ENCODE data around the gene KLHDC4. TPM values are rescaled to one million over a fixed set of nuclear protein-coding genes. Genes with fewer than 3 reads are reported as not detected.

KLHDC4 gene
- total and polyA plus RNA-seq, 7 donors = 12.7 to 71.0 (median 25.5) TPM

DNA sequence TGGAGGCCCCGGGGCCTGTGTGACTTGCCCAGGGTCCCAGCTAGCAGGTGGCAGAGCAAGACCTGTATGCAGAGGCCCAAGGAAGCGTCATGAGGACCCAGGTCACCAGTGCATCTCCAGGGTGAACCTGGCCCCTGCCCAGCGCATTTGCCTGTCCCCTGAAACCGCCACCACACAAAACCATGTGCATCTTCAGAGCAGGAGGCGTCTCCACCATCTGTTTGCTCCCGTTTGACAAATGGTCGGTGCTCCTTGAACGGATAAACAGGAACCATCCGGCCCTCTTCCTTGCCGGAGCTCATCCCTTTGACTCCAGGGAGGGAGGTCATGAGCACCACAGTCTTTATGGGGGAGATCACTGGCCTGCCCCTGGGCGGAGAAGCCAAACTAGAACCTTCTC is 101.0 kb downstream of the KLHDC4 start:
- TF ChIP-seq, protein P1, sequence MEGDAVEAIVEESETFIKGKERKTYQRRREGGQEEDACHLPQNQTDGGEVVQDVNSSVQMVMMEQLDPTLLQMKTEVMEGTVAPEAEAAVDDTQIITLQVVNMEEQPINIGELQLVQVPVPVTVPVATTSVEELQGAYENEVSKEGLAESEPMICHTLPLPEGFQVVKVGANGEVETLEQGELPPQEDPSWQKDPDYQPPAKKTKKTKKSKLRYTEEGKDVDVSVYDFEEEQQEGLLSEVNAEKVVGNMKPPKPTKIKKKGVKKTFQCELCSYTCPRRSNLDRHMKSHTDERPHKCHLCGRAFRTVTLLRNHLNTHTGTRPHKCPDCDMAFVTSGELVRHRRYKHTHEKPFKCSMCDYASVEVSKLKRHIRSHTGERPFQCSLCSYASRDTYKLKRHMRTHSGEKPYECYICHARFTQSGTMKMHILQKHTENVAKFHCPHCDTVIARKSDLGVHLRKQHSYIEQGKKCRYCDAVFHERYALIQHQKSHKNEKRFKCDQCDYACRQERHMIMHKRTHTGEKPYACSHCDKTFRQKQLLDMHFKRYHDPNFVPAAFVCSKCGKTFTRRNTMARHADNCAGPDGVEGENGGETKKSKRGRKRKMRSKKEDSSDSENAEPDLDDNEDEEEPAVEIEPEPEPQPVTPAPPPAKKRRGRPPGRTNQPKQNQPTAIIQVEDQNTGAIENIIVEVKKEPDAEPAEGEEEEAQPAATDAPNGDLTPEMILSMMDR (IDR thresholded peaks at IDR 0.05) = no peak
- TF ChIP-seq POLR2AphosphoS5 (IDR thresholded peaks at IDR 0.05) (no peak), EP300 (IDR thresholded peaks at IDR 0.05) (no peak)
- Histone ChIP-seq H3K27me3 (peaks cover 0 to 63% (median 8%) of the 10 kb centered on the region in 3 donors), H3K27ac (no peak overlapping the region), H3K4me3 (no peak overlapping the region), H3K9me3 (no peaks in the 10 kb centered on the region), H3K36me3 (no peaks in the 10 kb centered on the region), H3K4me1 (no peaks in the 10 kb centered on the region)
- 76 to 79% methylated on average over 11 of the region's 11 CpGs for WGBS, 2 donors
- intact Hi-C loops (cut with DNase I) = no loop called here
- no peak for DNase-seq

DNA sequence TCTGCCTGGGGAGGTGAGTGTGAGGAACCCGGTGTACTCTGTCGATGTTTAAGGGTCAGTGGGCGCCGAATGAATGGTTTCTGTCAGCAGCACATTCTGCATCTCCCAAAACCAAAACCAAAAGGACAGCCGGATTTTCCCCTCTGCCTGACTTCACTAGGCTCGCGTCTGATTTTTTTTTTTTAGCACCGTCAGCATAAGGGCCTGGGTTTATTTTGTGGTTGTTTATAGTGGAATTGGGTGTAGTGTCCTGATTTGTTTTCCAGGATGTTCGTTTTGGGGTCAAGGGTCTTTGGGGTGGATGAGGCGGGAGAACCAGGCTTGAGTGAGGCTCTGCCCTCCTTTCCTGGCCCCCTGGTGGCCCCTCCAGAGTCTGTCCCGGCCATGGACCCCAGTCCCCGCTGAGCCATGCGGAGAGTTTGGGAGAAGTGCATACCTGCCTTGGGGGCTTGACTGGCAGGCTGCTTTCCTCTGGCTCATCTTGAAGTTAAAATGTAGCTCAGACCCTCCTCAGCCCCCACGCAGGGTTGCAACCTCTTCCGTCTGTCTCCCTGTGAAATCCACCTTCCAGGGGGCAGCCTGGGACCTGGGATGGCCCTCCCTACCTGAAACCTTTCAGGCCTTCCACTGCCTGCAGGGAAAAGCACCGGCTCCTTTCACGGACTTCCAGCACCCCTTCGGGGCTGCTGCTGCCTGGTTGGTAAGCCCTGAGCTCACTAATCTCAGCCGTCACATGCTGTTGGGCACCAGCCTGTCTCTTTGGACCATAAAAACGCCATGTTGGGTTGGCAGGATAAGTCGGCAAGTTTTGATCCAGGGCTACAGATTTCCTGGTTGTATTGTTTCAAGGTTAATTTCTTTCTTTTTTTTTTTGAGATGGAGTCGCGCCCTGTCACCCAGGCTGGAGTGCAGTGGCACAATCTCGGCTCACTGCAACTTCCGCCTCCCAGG is 103.3 kb downstream of the KLHDC4 start:
- Histone ChIP-seq H3K9me3 (peaks cover 0 to 2% (median 0%) of the 10 kb centered on the region in 4 donors), H3K36me3 (no peaks in the 10 kb centered on the region), H3K27ac (no peak overlapping the region), H3K27me3 (peaks cover 0 to 74% (median 8%) of the 10 kb centered on the region in 3 donors), H3K4me3 (no peak overlapping the region), H3K4me1 (no peaks in the 10 kb centered on the region)
- 63 to 79% methylated on average over 25 of the region's 25 CpGs for WGBS, 2 donors
- no peak for DNase-seq
- intact Hi-C loops (cut with DNase I) = no loop called here
- TF ChIP-seq POLR2AphosphoS5 (IDR thresholded peaks at IDR 0.05) (no peak), EP300 (IDR thresholded peaks at IDR 0.05) (no peak), POLR2A (IDR thresholded peaks at IDR 0.05) (no peak)
- TF ChIP-seq, protein P1 (IDR thresholded peaks at IDR 0.05) = no peak

DNA sequence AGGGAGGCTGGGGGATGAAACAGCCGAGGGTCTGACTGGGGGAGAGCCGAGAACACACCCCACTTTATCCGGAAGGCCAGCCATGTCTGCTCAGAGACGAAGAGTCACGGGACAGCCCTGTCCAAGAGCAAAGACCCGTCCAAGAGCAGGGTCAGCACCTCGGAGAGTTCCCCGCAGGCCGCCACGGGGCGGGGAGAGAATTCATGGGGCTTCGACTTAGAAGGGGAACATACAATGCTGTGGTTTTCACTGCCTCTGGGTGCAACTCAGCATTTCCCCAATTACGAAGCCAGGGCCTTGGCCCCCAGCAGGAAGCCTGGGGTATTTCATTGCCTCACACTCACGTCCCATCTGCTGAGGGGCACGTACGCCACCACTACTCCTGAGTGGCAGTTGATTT is 104.2 kb downstream of the KLHDC4 start:
- Histone ChIP-seq H3K27ac (no peak overlapping the region), H3K27me3 (peaks cover 0 to 65% (median 8%) of the 10 kb centered on the region in 3 donors), H3K36me3 (no peaks in the 10 kb centered on the region), H3K4me3 (no peak overlapping the region), H3K4me1 (no peaks in the 10 kb centered on the region), H3K9me3 (peaks cover 0 to 2% (median 0%) of the 10 kb centered on the region in 4 donors)
- no peak for DNase-seq
- TF ChIP-seq POLR2AphosphoS5 (IDR thresholded peaks at IDR 0.05) = no peak
- no peak for TF ChIP-seq POLR2A (IDR thresholded peaks at IDR 0.05)
- TF ChIP-seq EP300 (IDR thresholded peaks at IDR 0.05) = no peak
- TF ChIP-seq, protein P1 (IDR thresholded peaks at IDR 0.05) = no peak
- 13 to 26% methylated on average over 16 of the region's 16 CpGs for WGBS, 2 donors
- intact Hi-C loops (cut with DNase I) = no loop called here

DNA sequence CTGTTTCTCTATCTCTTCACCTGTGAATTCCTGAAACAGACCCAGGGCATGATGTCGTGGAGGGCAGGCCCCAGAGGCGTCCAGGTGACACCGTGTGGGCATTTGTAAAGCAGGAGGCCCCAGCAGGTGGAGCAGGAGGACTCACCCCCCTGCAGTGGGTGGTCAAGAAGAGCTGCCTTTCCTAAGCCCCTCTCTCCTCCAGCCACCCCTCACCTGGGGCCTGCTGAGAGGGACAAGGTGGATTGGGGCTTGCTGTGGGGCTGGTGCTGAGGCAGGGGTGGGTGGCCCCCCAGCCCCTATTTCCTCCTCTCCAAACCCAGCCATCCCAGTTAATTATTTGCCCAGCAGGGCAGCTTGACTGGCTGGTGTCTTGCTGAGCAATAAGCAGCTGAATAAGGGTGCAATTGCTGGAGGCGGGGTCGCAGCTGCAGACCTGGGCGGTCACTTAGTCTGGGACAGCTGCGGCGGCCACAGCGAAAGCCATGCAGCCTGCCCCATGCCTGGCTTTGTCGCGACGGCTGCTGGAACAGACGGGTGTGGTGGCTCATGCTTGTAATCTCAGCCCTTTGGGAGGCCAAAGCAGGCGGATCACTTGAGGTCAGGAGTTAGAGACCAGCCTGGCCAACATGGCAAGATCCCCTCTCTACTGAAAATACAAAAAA is 107.1 kb downstream of the KLHDC4 start:
- no peaks in the 10 kb centered on the region for H3K4me1 ChIP-seq
- intact Hi-C loops (cut with DNase I) = no loop called here
- H3K36me3 ChIP-seq = no peaks in the 10 kb centered on the region
- no peak overlapping the region for H3K27ac ChIP-seq
- WGBS, 2 donors = 19 to 41% methylated on average over 14 of the region's 14 CpGs
- H3K4me3 ChIP-seq = no peak overlapping the region
- DNase-seq = no peak
- TF ChIP-seq POLR2AphosphoS5 (IDR thresholded peaks at IDR 0.05) = no peak
- TF ChIP-seq EP300 (IDR thresholded peaks at IDR 0.05) = no peak
- TF ChIP-seq, protein P1 (IDR thresholded peaks at IDR 0.05) = no peak
- TF ChIP-seq POLR2A (IDR thresholded peaks at IDR 0.05) = no peak
- H3K27me3 ChIP-seq = peaks cover 0 to 58% (median 15%) of the 10 kb centered on the region in 3 donors
- H3K9me3 ChIP-seq = peaks cover 0 to 2% (median 0%) of the 10 kb centered on the region in 4 donors

Other genes with a start within 250 kb of the KLHDC4 start
- 1 to 10 TPM in 2 of 4 donors, under 1 TPM in 2; 0.16 to 1.4 (median 0.81) TPM for gene JPH3, start 163.5 kb downstream of the KLHDC4 start, total RNA-seq
- gene JPH3, start 163.5 kb downstream of the KLHDC4 start, polyA plus RNA-seq = under 1 TPM in 2 of 3 donors, not detected in 1; under 0.01 to 0.90 TPM
- gene SLC7A5, start 103.5 kb upstream of the KLHDC4 start, total RNA-seq = 1 to 10 TPM; 2.9 to 8.1 (median 3.6) TPM
- 10 to 100 TPM in 1 of 3 donors, 1 to 10 TPM in 1, under 1 TPM in 1; 0.60 to 44.5 (median 1.2) TPM for gene SLC7A5, start 103.5 kb upstream of the KLHDC4 start, polyA plus RNA-seq
- not detected for gene CA5A, start 170.5 kb upstream of the KLHDC4 start, total RNA-seq
- not detected for gene CA5A, start 170.5 kb upstream of the KLHDC4 start, polyA plus RNA-seq
- gene BANP, start 185.4 kb upstream of the KLHDC4 start, total RNA-seq = 10 to 100 TPM; 17.4 to 31.0 (median 23.0) TPM
- gene BANP, start 185.4 kb upstream of the KLHDC4 start, polyA plus RNA-seq = 10 to 100 TPM in 1 of 3 donors, 1 to 10 TPM in 2; 8.4 to 15.9 (median 8.8) TPM